ENCODE measurements around the gene PDGFC. TPM values are rescaled to one million over a fixed set of nuclear protein-coding genes. Genes with fewer than 3 reads are reported as not detected.

The PDGFC gene
- total RNA-seq, 2 donors from 2014 or later, result 19.1 to 21.8 TPM

DNA sequence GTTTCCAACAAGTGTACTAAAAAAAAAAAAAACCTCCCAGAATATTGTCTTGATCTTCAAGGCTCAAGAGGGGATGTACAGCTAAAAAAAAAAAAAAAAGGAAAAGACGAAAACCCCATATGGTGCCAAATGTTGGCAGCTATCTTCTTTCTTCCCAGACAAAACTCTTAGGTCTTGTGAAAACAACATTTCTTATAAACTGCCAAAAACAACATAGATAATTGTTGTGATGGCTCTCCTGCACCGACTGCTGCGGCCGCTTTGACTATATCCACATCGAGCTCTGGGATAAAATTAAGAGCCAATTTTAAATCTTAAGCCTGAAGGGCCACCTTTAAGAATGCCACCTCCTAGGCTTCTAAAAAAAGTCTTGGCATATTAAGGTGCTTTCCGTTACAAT lies 23.5 kb downstream of the PDGFC start:
- 68 to 77% methylated on average over 6 of the region's 6 CpGs for WGBS, 2 donors
- no peaks in the 10 kb centered on the region for H3K9me3 ChIP-seq

DNA sequence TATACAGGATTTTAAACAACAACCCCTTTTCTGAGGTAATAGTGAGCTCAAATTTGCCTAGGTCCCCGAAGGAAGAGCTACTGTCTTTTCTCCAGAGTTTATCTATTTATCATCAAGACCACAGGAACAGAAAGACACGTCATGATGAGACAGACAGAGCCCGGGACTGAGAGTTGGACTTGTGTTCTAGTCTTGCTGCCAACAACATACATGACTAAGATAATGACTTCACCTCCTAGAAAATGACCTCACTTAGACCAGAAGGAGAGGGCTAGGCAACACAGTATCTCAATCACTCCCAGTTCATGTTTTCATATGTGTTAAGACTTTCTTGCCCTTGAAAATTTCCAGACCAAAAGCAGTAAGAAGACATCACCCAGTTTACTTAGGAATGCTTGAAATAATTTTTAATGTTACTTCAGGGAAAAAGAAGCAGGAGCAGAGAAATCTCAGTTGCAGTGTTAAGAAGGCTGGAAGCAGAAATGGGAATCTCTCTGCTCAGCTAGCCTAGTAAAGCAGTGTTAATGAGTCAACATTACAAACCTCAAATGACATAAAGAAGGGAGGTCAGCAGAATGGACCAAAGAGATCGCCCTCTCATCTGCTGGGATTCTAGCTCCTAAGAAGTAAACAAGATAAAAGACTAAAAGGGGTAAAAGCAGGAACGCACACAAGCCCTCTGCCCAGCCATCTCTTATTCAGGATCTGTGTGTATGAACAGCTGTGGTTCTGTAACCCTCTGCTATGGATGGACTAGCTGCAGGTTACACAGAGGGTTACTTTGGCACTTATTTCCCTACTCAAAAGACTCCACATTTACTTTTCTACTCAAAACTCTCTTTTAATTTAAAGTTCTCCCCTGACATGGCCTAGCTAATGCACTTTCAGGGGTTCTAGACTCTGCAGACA lies 24.8 kb downstream of the PDGFC start:
- Histone ChIP-seq H3K9me3 (no peaks in the 10 kb centered on the region), H3K4me1 (peaks cover 48% of the 10 kb centered on the region), H3K36me3 (replicated peaks in 1 of 2; ENCODE audit: insufficient read depth in 1 of 2, low read depth in 2 of 2) (no peaks in the 10 kb centered on the region), H3K27ac (peak overlapping the region in 3 of 4 donors; percentile 4 to 42 (median 31)), H3K4me3 (no peak overlapping the region), H3K27me3 (no peaks in the 10 kb centered on the region)
- WGBS, 2 donors, result 58 to 63% methylated on average over 5 of the region's 5 CpGs
- ATAC-seq, result peak; percentile 49
- TF ChIP-seq, protein P1, sequence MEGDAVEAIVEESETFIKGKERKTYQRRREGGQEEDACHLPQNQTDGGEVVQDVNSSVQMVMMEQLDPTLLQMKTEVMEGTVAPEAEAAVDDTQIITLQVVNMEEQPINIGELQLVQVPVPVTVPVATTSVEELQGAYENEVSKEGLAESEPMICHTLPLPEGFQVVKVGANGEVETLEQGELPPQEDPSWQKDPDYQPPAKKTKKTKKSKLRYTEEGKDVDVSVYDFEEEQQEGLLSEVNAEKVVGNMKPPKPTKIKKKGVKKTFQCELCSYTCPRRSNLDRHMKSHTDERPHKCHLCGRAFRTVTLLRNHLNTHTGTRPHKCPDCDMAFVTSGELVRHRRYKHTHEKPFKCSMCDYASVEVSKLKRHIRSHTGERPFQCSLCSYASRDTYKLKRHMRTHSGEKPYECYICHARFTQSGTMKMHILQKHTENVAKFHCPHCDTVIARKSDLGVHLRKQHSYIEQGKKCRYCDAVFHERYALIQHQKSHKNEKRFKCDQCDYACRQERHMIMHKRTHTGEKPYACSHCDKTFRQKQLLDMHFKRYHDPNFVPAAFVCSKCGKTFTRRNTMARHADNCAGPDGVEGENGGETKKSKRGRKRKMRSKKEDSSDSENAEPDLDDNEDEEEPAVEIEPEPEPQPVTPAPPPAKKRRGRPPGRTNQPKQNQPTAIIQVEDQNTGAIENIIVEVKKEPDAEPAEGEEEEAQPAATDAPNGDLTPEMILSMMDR (IDR thresholded peaks at IDR 0.05), result no peak
- peak in 1 of 4 donors; percentile 22 for DNase-seq
- intact Hi-C loops (cut with DNase I), result no loop called here

More for the DNA sequence above, 23.5 kb downstream of the PDGFC start:
- Histone ChIP-seq H3K36me3 (replicated peaks in 1 of 2; ENCODE audit: insufficient read depth in 1 of 2, low read depth in 2 of 2) (no peaks in the 10 kb centered on the region), H3K4me3 (no peak overlapping the region), H3K4me1 (peaks cover 55% of the 10 kb centered on the region), H3K27me3 (no peaks in the 10 kb centered on the region), H3K27ac (peak overlapping the region in 2 of 4 donors; percentile 4 to 74)
- DNase-seq (no peak), ATAC-seq (no peak)
- intact Hi-C loops (cut with DNase I), result no loop called here
- TF ChIP-seq POLR2A (IDR thresholded peaks at IDR 0.05), result no peak
- TF ChIP-seq, protein P1 (IDR thresholded peaks at IDR 0.05), result no peak

DNA sequence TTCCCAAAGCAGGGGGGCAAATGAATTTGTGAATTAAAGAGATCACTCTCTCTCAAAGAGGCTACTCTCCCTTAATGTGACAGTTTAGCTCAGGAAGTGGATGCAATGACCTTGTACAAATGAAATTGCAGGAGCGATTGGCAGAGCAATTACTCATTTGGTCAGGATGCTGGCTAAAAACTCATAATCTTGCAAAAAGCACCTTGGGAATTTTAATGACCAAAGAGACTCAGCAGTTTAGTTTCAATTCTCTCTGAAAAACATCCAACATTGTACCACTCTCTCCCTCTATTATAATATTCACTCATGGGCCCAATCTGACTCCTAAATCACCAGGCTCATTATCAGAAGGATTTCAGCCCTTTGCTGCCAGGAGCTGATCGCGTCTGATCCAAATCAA lies 26.1 kb downstream of the PDGFC start:
- intact Hi-C loops (cut with DNase I), result no loop called here
- TF ChIP-seq, protein P1 (IDR thresholded peaks at IDR 0.05), result no peak
- no peak for TF ChIP-seq POLR2A (IDR thresholded peaks at IDR 0.05)
- H3K27me3 ChIP-seq, result no peaks in the 10 kb centered on the region
- ATAC-seq (no peak), DNase-seq (no peak)
- no peaks in the 10 kb centered on the region for H3K36me3 ChIP-seq (replicated peaks in 1 of 2; ENCODE audit: insufficient read depth in 1 of 2, low read depth in 2 of 2)
- no peak overlapping the region for H3K4me3 ChIP-seq
- no peaks in the 10 kb centered on the region for H3K9me3 ChIP-seq
- peaks cover 41% of the 10 kb centered on the region for H3K4me1 ChIP-seq
- WGBS, 2 donors, result 28 to 29% methylated on average over 3 of the region's 3 CpGs
- peak overlapping the region in 3 of 4 donors; percentile 7 to 42 (median 13) for H3K27ac ChIP-seq

DNA sequence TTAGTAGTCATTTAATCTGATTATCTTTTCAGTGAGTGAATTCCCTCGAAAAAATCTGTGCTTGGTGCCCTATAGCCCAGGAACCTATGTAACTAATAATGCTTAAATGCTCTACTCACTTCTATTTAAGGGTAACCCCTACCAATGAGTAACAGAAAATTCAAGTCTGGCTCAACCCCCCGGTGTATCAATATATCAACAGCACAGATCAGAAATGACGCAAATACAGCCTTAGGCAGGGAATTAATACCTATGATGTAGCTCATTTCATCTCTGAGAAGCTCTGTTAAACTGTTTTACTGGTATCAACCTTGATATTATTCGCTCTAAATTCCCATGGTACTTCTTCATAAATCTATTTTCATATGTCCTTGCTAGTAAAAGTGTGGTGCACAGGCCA lies 28.6 kb downstream of the PDGFC start:
- Histone ChIP-seq H3K36me3 (replicated peaks in 1 of 2; ENCODE audit: insufficient read depth in 1 of 2, low read depth in 2 of 2) (no peaks in the 10 kb centered on the region), H3K27ac (peak overlapping the region in 2 of 4 donors; percentile 16 to 17), H3K4me3 (no peak overlapping the region), H3K4me1 (peaks cover 32% of the 10 kb centered on the region), H3K27me3 (no peaks in the 10 kb centered on the region), H3K9me3 (no peaks in the 10 kb centered on the region)
- DNase-seq, result no peak
- intact Hi-C loops (cut with DNase I), result no loop called here
- TF ChIP-seq, protein P1 (IDR thresholded peaks at IDR 0.05), result no peak
- TF ChIP-seq POLR2A (IDR thresholded peaks at IDR 0.05), result no peak
- 80 to 85% methylated on average over 4 of the region's 4 CpGs for WGBS, 2 donors
- no peak for ATAC-seq
